Activated CD8-positive, alpha-beta T cell treated with anti-CD3 and anti-CD28 coated beads for 36 hours (primary cell): ENCODE data around the gene PNLIPRP2. TPM values are rescaled to one million over a fixed set of nuclear protein-coding genes. Genes with fewer than 3 reads are reported as not detected.

Experiments used
- ATAC-seq: fragments of 200-7000 bp; cut with Tn5 transposase; one replicate; pipeline ENCODE4 v1.10.0; 2021; ENCODE audit warnings: mild to moderate bottlenecking, moderate library complexity
- CTCF ChIA-PET: fragments of 350-600 bp; sonication (Branson Sonifier 250); formaldehyde crosslinking; loops from one replicate; lab custom pipeline; 2021; ENCODE audit warnings: antibody characterized with exemption; lab: Charles Lee
- POLR2A ChIA-PET: fragments of 350-600 bp; sonication (Branson Sonifier 250); formaldehyde crosslinking; loops from one replicate; lab custom pipeline; 2021; ENCODE audit warnings: antibody characterized with exemption; lab: Charles Lee
- DNase-seq: peaks from one replicate; pipeline ENCODE4 v3.0.0-alpha.2; 2020
- H3K27ac Mint-ChIP-seq: one replicate; pipeline ENCODE4 v1.8.0; 2021; ENCODE audit warnings: mild to moderate bottlenecking, mixed read lengths
- H3K27me3 Mint-ChIP-seq: one replicate; pipeline ENCODE4 v1.8.0; 2021; ENCODE audit warnings: mixed read lengths
- H3K36me3 Mint-ChIP-seq: one replicate; pipeline ENCODE4 v1.8.0; 2021; ENCODE audit warnings: low read depth, mixed read lengths
- H3K4me1 Mint-ChIP-seq: one replicate; pipeline ENCODE4 v1.8.0; 2021; ENCODE audit warnings: low read depth, mixed read lengths
- H3K4me3 Mint-ChIP-seq: one replicate; pipeline ENCODE4 v1.8.0; 2021; ENCODE audit warnings: mild to moderate bottlenecking, moderate library complexity, mixed read lengths
- H3K9me3 Mint-ChIP-seq: one replicate; pipeline ENCODE4 v1.8.0; 2021; ENCODE audit warnings: mixed read lengths
- intact Hi-C: fragments of 100-400 bp; cut with micrococcal nuclease; formaldehyde crosslinking; loops from one replicate; pipeline ENCODE4 v1.10.0; 2022
- total RNA-seq, 2 experiments: library from RNA; stranded (reverse); gene quantifications; one replicate each; pipeline ENCODE4 v1.2.3, GENCODE V29; 2021
- TF ChIP-seq, protein P1 (sequence below): fragments of 200-600 bp; IDR thresholded peaks from one replicate; pipeline ENCODE4 v1.8.0; 2022; ENCODE audit warnings: antibody characterized with exemption, mild to moderate bottlenecking

PNLIPRP2 gene
- total RNA-seq, 2 experiments from 2014 or later, result not detected

DNA sequence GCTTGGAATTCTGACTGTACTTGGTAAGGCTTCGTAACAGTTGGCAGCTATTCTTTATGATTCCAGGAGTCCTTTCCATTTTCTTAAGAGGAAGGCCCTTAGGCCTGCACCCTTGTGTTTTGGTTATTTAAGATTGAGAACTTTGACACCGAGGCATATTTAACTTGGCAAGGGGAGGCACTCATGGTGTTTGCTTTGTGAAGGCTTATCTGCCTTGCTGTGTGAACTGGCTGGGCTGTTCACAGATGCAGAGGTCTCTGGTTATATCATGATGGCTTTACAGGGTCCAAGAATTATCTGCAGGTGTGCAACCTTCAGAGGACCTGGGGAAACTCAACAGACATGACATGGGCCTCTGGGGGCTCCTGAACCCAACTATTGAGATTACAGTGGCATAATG lies 30.8 kb upstream of the PNLIPRP2 start:
- Mint-ChIP-seq H3K36me3 (no peaks in the 10 kb centered on the region), H3K27me3 (no peaks in the 10 kb centered on the region), H3K27ac (no peak overlapping the region), H3K4me3 (no peak overlapping the region), H3K4me1 (no peaks in the 10 kb centered on the region), H3K9me3 (no peaks in the 10 kb centered on the region)
- DNase-seq (no peak), ATAC-seq (no peak)
- POLR2A ChIA-PET, result no interaction called here
- CTCF ChIA-PET, result interaction anchor here (1.6 kb wide), 1 partner anchor 68 kb away, joined by 4 read pairs; no protein-coding TSS in a partner anchor
- TF ChIP-seq, protein P1, sequence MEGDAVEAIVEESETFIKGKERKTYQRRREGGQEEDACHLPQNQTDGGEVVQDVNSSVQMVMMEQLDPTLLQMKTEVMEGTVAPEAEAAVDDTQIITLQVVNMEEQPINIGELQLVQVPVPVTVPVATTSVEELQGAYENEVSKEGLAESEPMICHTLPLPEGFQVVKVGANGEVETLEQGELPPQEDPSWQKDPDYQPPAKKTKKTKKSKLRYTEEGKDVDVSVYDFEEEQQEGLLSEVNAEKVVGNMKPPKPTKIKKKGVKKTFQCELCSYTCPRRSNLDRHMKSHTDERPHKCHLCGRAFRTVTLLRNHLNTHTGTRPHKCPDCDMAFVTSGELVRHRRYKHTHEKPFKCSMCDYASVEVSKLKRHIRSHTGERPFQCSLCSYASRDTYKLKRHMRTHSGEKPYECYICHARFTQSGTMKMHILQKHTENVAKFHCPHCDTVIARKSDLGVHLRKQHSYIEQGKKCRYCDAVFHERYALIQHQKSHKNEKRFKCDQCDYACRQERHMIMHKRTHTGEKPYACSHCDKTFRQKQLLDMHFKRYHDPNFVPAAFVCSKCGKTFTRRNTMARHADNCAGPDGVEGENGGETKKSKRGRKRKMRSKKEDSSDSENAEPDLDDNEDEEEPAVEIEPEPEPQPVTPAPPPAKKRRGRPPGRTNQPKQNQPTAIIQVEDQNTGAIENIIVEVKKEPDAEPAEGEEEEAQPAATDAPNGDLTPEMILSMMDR, result no peak
- intact Hi-C loops, result no loop called here

DNA sequence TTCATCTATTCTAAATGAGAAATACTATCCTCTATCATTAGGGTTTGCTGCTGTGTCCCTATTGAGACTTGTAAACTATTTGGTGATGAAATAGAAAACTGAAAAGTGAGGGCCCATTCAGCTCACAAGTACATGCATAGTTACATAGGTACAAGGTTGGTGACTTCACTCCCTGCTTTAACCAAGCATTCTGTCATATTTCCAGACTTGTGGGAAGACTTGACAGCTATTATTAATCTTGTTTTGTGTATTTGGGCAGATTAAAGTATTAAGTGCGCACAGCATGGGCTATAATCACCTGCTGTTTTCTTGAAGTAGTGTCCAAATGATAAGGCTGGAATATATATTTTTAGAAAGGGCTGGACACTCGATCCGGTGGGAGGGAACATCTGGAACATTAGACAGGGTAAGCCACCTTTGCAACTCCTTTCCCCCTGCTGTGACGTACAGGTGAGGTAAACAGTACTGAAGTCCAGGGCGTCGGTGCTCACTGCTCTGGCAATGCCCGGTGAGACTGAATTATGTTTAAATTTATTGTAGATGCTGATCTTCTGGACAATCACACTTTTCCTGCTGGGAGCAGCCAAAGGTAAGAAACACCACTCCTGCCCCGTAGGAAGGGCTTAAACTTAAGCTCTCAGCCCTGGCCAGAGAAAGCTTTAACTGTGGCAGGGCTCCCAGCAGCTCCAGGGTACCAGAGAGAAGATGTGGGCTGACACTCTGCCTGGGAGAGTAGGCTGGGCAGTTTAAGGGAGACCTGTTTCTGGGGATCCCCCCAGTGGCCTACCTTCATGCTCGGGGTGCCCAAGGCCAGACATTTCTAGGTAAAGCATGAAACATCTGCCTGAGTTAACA lies 29.9 kb upstream of the PNLIPRP2 start, which contains the start of gene PNLIPRP1:
PNLIPRP1 (plus strand) TSS at position 370 of the 855 bp plus-strand sequence; CDS start at position 541, 171 bp downstream.
- Mint-ChIP-seq H3K4me1 (no peaks in the 10 kb centered on the region), H3K4me3 (no peak within 1 kb of the TSS), H3K27me3 (no peaks in the 10 kb centered on the region), H3K27ac (no peak within 1 kb of the TSS), H3K9me3 (no peaks in the 10 kb centered on the region), H3K36me3 (no peaks in the 10 kb centered on the region)
- DNase-seq (no peak), ATAC-seq (no peak)
- ChIA-PET POLR2A (no interaction called here), CTCF (interaction anchor here (0.6 to 1.6 kb wide), 2 partner anchors 69 to 546 kb away, joined by 3 to 4 read pairs; no protein-coding TSS in a partner anchor)
- TF ChIP-seq, protein P1, result no peak
- intact Hi-C loops, result no loop called here

- Mint-ChIP-seq H3K4me1 (no peaks in the 10 kb centered on the region), H3K27ac (no peak overlapping the region), H3K9me3 (no peaks in the 10 kb centered on the region), H3K4me3 (no peak overlapping the region), H3K36me3 (no peaks in the 10 kb centered on the region), H3K27me3 (no peaks in the 10 kb centered on the region)
- TF ChIP-seq, protein P1, result no peak
- ATAC-seq (no peak), DNase-seq (no peak)
- ChIA-PET POLR2A (no interaction called here), CTCF (no interaction called here)
- intact Hi-C loops, result no loop called here
These were observed 27.5 kb upstream of the PNLIPRP2 start for GRCh38 chr10:116593139-116593740.

GRCh38 chr10:116594525-116595035 lies 26.2 kb upstream of the PNLIPRP2 start:
- DNase-seq (no peak), ATAC-seq (no peak)
- no peak overlapping the region for H3K27ac Mint-ChIP-seq
- H3K4me3 Mint-ChIP-seq, result no peak overlapping the region
- ChIA-PET CTCF (no interaction called here), POLR2A (no interaction called here)
- intact Hi-C loops, result no loop called here
- H3K27me3 Mint-ChIP-seq, result no peaks in the 10 kb centered on the region
- H3K4me1 Mint-ChIP-seq, result no peaks in the 10 kb centered on the region
- H3K36me3 Mint-ChIP-seq, result no peaks in the 10 kb centered on the region
- H3K9me3 Mint-ChIP-seq, result no peaks in the 10 kb centered on the region
- TF ChIP-seq, protein P1, result no peak
